ENCODE measurements around the gene F2RL1. TPM values are rescaled to one million over a fixed set of nuclear protein-coding genes. Genes with fewer than 3 reads are reported as not detected.

Gene F2RL1
- total RNA-seq, 1 donor from 2014 or later: 6.6 TPM

DNA sequence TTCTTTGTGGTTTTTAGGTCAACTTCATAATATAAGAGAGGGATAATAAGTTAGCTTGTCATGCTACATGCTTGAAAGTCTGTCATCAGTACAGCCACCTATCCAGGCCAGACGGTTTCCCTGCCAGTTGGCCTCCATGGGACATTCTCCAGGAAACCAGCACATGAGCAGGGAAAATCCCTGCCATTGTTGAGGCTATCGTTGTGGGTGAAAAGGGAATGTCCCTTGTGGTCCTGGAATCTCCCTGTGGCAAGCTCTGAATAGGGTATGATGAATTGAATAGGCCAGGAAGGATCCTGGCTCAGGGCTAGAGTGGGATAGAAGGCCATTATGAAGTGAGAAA, 12.3 kb downstream of the F2RL1 start:
- peaks cover 8% of the 10 kb centered on the region for H3K4me1 Mint-ChIP-seq
- H3K27ac Mint-ChIP-seq: peak overlapping the region; percentile 25
- no peak overlapping the region for H3K4me3 Mint-ChIP-seq
- no peaks in the 10 kb centered on the region for H3K36me3 Mint-ChIP-seq
- no peaks in the 10 kb centered on the region for H3K9me3 Mint-ChIP-seq
- TF ChIP-seq, protein P1, sequence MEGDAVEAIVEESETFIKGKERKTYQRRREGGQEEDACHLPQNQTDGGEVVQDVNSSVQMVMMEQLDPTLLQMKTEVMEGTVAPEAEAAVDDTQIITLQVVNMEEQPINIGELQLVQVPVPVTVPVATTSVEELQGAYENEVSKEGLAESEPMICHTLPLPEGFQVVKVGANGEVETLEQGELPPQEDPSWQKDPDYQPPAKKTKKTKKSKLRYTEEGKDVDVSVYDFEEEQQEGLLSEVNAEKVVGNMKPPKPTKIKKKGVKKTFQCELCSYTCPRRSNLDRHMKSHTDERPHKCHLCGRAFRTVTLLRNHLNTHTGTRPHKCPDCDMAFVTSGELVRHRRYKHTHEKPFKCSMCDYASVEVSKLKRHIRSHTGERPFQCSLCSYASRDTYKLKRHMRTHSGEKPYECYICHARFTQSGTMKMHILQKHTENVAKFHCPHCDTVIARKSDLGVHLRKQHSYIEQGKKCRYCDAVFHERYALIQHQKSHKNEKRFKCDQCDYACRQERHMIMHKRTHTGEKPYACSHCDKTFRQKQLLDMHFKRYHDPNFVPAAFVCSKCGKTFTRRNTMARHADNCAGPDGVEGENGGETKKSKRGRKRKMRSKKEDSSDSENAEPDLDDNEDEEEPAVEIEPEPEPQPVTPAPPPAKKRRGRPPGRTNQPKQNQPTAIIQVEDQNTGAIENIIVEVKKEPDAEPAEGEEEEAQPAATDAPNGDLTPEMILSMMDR (IDR thresholded peaks at IDR 0.05; ENCODE audit: unreplicated experiment): no peak
- no peaks in the 10 kb centered on the region for H3K27me3 Mint-ChIP-seq (ENCODE audit: low read depth)
- no peak for DNase-seq (ENCODE audit: low spot score in 2 of 2, unreplicated experiment in 2 of 2)

DNA sequence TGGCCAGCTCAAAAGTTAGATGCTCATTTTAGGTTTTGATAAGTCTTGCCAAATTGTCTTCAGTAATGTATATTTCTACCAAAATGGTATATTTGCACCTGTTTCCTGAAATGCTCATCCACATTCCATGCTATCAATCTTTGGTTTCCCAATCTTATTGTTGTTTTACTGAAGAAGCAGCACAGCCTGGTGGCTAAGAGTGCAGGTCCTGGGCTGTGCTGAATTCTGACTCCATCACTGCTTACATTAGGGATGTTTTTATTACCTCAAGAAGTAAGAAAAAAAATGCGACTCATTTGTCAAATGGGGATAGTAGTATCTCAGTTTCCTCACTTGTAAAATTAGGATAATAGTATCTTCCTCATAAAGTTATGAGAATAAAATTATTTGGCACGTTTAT, 17.4 kb downstream of the F2RL1 start:
- no peaks in the 10 kb centered on the region for H3K9me3 Mint-ChIP-seq
- H3K36me3 Mint-ChIP-seq: no peaks in the 10 kb centered on the region
- no peak for DNase-seq (ENCODE audit: low spot score in 2 of 2, unreplicated experiment in 2 of 2)
- no peak overlapping the region for H3K27ac Mint-ChIP-seq
- peaks cover 18% of the 10 kb centered on the region for H3K4me1 Mint-ChIP-seq
- TF ChIP-seq, protein P1 (IDR thresholded peaks at IDR 0.05; ENCODE audit: unreplicated experiment): no peak
- no peak overlapping the region for H3K4me3 Mint-ChIP-seq
- no peaks in the 10 kb centered on the region for H3K27me3 Mint-ChIP-seq (ENCODE audit: low read depth)

DNA sequence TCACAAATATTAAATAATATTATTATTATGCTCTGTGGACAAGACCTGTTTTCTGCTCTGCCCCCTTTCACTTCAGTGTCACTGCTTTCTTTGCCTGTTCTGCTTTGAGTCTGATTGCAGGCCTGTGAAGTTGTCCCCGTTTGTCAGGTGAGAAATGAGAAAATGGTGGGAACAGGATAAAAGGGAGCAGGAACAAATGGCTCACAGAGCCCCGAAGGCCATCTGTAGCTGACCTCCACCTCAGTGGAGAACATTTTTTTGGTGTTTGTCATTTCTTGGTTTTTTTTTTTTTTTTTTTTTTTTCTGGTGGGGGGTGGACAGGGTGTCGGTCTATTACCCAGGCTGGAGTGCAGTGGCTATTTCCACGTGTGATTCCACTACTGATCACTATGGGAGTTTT, 17.8 kb downstream of the F2RL1 start:
- no peak for DNase-seq (ENCODE audit: low spot score in 2 of 2, unreplicated experiment in 2 of 2)
- no peaks in the 10 kb centered on the region for H3K27me3 Mint-ChIP-seq (ENCODE audit: low read depth)
- TF ChIP-seq, protein P1 (IDR thresholded peaks at IDR 0.05; ENCODE audit: unreplicated experiment): no peak
- H3K4me3 Mint-ChIP-seq: no peak overlapping the region
- H3K9me3 Mint-ChIP-seq: no peaks in the 10 kb centered on the region
- H3K27ac Mint-ChIP-seq: no peak overlapping the region
- no peaks in the 10 kb centered on the region for H3K36me3 Mint-ChIP-seq
- peaks cover 17% of the 10 kb centered on the region for H3K4me1 Mint-ChIP-seq

DNA sequence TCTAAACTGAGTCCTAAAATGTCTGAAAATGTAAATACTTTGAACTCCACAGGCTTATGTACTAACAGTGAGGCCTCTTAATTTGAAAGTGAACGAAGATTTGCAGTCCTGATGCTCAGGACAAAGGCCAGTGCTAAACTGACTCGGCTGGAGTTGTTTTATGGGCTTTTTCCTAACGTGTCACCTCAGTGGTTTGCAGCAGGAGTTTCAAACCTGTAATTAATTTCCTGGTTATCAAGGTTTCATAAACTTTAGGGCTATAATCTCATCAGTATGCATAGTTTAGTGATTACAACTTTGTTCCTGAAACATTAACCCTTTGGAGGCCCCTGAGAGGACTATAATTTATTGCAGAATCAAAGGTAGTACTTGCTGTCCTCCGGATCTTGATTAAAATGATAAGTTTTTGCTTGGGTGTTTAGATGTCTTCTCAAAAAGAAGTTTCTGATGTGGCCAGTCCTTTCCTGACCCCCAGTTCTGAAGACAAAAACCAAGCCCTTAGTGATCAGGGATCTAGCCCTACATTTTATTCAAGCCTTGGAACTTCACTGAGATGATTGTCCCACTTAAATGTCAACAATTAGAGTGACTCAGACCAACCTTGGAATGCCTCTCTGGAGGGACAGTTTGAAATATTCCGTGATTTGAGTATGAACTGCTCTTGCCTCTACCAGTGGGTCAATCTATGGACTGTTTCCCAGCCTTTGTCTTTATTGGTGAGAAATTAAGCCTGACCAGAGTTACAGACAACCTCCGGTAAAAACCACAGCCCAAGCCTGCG, 19.8 kb downstream of the F2RL1 start:
- DNase-seq (ENCODE audit: low spot score in 2 of 2, unreplicated experiment in 2 of 2): no peak
- H3K4me1 Mint-ChIP-seq: peaks cover 17% of the 10 kb centered on the region
- no peaks in the 10 kb centered on the region for H3K36me3 Mint-ChIP-seq
- H3K27me3 Mint-ChIP-seq (ENCODE audit: low read depth): no peaks in the 10 kb centered on the region
- peak overlapping the region; percentile 81 for H3K27ac Mint-ChIP-seq
- TF ChIP-seq, protein P1 (IDR thresholded peaks at IDR 0.05; ENCODE audit: unreplicated experiment): no peak
- peaks cover 4% of the 10 kb centered on the region for H3K9me3 Mint-ChIP-seq
- H3K4me3 Mint-ChIP-seq: no peak overlapping the region

DNA sequence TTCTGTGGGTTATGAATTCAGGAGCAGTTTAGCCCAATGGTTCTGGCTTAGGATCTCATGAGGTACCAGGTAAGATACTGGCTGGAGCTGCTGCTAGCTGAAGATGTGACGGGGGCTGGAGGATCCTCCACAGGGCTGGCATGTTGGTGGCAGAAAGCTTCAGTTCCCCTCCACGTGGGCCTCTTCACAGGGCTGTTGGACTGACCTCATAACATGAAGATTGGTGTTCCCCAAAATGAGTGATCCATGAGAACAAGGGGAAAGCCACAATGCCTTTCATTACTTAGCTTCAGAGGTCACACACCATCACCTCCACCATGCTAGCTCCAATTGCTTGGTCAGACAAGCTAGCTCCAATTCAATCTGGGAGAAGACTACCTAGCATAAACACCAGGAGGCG, 22.5 kb downstream of the F2RL1 start:
- Mint-ChIP-seq H3K27ac (no peak overlapping the region), H3K27me3 (ENCODE audit: low read depth) (no peaks in the 10 kb centered on the region), H3K9me3 (peaks cover 4% of the 10 kb centered on the region), H3K4me3 (no peak overlapping the region), H3K4me1 (peaks cover 17% of the 10 kb centered on the region), H3K36me3 (no peaks in the 10 kb centered on the region)
- TF ChIP-seq, protein P1 (IDR thresholded peaks at IDR 0.05; ENCODE audit: unreplicated experiment): no peak
- no peak for DNase-seq (ENCODE audit: low spot score in 2 of 2, unreplicated experiment in 2 of 2)

Measured in mesothelial cell of epicardium (in vitro differentiated cells).